Skeletal muscle tissue (tissue), 4 donors: ENCODE measurements around the gene WDR87. TPM values are rescaled to one million over a fixed set of nuclear protein-coding genes. Genes with fewer than 3 reads are reported as not detected.

Experiments used
- H3K27ac ChIP-seq: one replicate; pipeline ENCODE4 v1.7.0; 2013; ENCODE audit warnings: mild to moderate bottlenecking, low read depth, low read length, inconsistent platforms
- H3K27me3 ChIP-seq, 3 donors: one replicate each; pipeline ENCODE4 v1.7.0; 2013; ENCODE audit warnings: low read length in 3 of 3; ENCODE audit not compliant: control insufficient read depth in 3 of 3, insufficient read depth in 3 of 3
- H3K36me3 ChIP-seq, 3 donors: one replicate each; pipeline ENCODE4 v1.7.0; 2013; ENCODE audit warnings: low read length in 3 of 3; ENCODE audit not compliant: control insufficient read depth in 3 of 3, insufficient read depth in 3 of 3
- H3K4me1 ChIP-seq, 3 donors: one replicate each; pipeline ENCODE4 v1.7.0; 2013; ENCODE audit warnings: low read length in 3 of 3, mild to moderate bottlenecking in 3 of 3; ENCODE audit not compliant: control insufficient read depth in 3 of 3, insufficient read depth in 3 of 3
- H3K4me3 ChIP-seq, 3 donors: one replicate each; pipeline ENCODE4 v1.7.0; 2013; ENCODE audit warnings: low read length in 3 of 3
- H3K9ac ChIP-seq, 3 donors: one replicate each; pipeline ENCODE4 v1.7.0; 2013; ENCODE audit warnings: low read length in 3 of 3, mild to moderate bottlenecking in 3 of 3, moderate library complexity in 2 of 3, low read depth in 1 of 3
- H3K9me3 ChIP-seq, 3 donors: one replicate each; pipeline ENCODE4 v1.7.0; 2013; ENCODE audit warnings: low read length in 3 of 3; ENCODE audit not compliant: control insufficient read depth in 3 of 3
- total RNA-seq: library from RNA; depleted of rRNA; stranded (reverse); fragments of >200 nt; gene quantifications from one replicate; pipeline ENCODE4 v1.2.3, GENCODE V29; 2014
- donor health status: Osteomylitis.

WDR87 gene
- total RNA-seq, 1 donor from 2014 or later: not detected

DNA sequence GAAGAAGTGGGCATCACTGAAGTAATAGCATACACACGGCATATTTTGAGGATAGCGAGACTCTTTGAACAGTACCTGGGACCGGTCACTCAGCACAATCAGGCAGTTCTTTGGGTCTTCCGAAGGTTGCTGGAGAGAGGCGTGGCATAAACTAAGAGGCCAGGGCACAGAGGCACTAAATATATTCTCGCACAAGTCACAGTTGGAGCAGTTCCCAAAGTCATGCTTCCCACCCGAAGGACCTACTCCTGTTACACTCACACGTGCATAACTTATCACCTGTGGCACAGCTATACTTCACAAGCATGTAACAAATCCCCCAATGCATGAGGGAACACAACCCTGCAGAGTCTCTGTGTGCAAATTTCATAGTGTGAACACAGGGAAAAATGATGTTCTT is 10.2 kb downstream of the WDR87 start:
- Histone ChIP-seq H3K9me3 (no peaks in the 10 kb centered on the region), H3K27me3 (peaks cover 0 to 6% (median 5%) of the 10 kb centered on the region in 3 donors), H3K4me1 (peaks cover 0 to 9% (median 0%) of the 10 kb centered on the region in 3 donors), H3K36me3 (no peaks in the 10 kb centered on the region), H3K9ac (no peak overlapping the region), H3K27ac (no peak overlapping the region), H3K4me3 (no peak overlapping the region)

DNA sequence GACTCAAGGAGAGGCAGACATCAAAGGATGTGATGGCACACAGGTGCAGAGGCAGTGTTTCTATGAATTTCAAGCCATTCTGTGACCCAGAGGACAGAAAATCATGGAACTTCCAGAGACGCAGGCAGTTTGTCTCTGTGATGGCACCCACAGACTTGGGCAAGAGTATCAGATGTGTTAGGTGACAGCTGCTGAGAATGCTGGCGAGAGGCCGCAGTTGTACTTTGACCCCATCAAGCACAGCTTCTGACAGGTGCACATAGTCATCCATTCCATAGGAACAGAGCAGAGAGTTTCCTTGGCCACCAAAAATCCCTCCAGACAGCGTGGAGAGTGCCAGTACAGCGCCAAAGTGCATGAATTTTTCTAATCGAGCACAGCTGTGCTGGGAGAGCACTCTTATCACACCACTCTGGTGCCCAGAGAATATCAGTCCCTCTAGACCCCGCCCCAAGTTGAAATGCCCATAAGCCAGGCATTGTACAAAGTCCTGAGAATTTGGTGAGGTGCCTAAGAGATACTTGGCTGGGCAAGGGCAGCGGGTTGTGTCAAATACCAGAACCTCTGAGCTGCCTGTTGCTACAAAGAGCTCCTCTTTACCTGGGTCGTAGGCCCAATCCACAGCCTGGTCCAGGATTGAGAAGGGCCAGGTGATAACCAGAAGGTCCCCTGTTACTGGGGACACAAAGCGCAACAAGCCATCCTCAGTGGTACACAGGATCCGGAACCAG is 12.4 kb downstream of the WDR87 start:
- H3K9me3 ChIP-seq: no peaks in the 10 kb centered on the region
- no peak overlapping the region for H3K9ac ChIP-seq
- no peaks in the 10 kb centered on the region for H3K36me3 ChIP-seq
- no peak overlapping the region for H3K27ac ChIP-seq
- H3K4me3 ChIP-seq: no peak overlapping the region
- H3K4me1 ChIP-seq: peaks cover 0 to 9% (median 0%) of the 10 kb centered on the region in 3 donors
- H3K27me3 ChIP-seq: peaks cover 0 to 9% (median 6%) of the 10 kb centered on the region in 3 donors

DNA sequence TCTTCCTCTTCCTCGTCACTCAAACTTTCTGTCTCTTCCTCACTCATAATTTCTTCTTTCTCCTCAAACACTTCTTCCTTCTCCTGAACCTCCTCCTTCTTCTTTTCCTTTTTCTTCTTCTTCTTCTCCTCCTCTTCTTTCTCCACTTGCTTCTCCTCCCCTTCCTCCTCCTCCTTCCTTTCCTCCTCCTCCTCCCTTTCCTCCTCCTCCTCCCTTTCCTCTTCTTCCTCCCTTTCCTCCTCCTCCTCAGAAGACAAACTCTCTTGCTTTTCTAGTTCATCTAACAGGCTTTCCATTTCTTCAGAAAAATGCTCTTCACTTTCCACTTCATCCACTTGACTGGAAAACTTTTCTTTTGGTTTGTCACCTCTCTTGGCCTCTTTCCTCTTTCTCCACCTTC is 19.8 kb downstream of the WDR87 start:
- H3K4me1 ChIP-seq: no peaks in the 10 kb centered on the region
- H3K27me3 ChIP-seq: peaks cover 0 to 6% (median 3%) of the 10 kb centered on the region in 3 donors
- no peak overlapping the region for H3K27ac ChIP-seq
- H3K36me3 ChIP-seq: no peaks in the 10 kb centered on the region
- H3K9me3 ChIP-seq: peaks cover 0 to 4% (median 3%) of the 10 kb centered on the region in 3 donors
- H3K9ac ChIP-seq: no peak overlapping the region
- H3K4me3 ChIP-seq: no peak overlapping the region

DNA sequence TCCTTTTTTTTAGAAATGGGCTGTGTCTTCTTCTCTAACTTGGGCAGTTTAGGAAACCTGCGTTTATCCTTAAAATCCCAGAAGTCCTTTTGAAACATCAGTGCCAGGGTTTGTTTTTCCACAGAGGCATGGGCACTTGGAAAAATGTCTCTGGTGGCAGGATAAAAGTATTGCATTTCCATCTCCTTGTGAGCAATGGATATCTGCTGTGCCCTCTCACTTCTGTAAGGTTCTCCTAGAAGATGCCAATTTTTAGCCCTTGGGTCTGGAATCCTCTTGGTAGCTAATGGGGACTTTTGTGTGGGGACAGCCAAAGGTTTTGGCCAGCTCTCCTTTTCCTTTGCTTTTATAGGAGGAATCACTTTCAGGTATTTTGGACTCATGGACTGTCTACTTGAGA is 21.0 kb downstream of the WDR87 start:
- H3K9ac ChIP-seq: no peak overlapping the region
- H3K9me3 ChIP-seq: peaks cover 0 to 4% (median 3%) of the 10 kb centered on the region in 3 donors

DNA sequence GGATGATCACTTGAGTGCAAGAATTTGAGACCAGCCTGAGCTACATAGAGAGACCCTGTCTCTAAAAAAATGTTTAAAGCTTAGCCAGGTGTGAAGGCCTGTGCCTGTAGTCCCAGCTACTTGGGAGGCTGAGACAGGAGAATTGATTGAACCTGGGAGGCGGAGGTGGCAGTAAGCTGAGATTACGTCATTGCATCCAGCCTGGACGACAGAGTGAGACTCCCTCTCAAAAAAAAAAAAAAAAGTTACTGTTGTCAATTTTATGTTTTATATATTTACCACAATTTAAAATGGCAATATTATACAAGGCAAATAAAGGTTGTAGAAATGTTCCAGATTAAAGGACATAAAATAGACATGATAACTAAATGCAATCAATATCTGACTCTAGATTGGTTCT is 29.2 kb downstream of the WDR87 start:
- no peaks in the 10 kb centered on the region for H3K27me3 ChIP-seq
- H3K9me3 ChIP-seq: peaks cover 0 to 3% (median 2%) of the 10 kb centered on the region in 3 donors
- no peak overlapping the region for H3K4me3 ChIP-seq
- no peaks in the 10 kb centered on the region for H3K4me1 ChIP-seq
- H3K27ac ChIP-seq: no peak overlapping the region
- H3K36me3 ChIP-seq: no peaks in the 10 kb centered on the region
- no peak overlapping the region for H3K9ac ChIP-seq

More for the DNA sequence above, 21.0 kb downstream of the WDR87 start:
- H3K4me3 ChIP-seq: no peak overlapping the region
- no peak overlapping the region for H3K27ac ChIP-seq
- H3K36me3 ChIP-seq: no peaks in the 10 kb centered on the region
- H3K4me1 ChIP-seq: no peaks in the 10 kb centered on the region
- H3K27me3 ChIP-seq: peaks cover 0 to 3% (median 0%) of the 10 kb centered on the region in 3 donors

DNA sequence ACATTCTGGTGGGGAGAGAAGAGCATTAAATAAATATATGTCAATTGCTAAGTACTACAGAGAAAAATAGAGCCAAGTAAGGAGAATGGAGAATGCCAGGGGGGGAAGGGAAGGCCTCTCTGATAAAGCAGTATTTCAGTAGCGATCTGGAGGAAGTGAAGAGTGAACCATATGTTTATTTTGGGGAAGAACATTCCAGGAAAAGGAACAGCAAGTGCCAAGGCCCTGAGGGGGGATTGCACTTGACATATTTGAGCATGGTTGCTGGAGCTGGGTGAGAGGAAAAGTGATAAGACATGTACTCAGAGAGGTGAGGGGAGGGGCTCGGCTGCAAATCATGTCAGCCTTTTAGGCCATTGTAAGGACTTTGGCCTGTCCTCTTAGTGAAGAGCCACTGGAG is 30.4 kb downstream of the WDR87 start:
- Histone ChIP-seq H3K4me1 (no peaks in the 10 kb centered on the region), H3K27me3 (no peaks in the 10 kb centered on the region)

DNA sequence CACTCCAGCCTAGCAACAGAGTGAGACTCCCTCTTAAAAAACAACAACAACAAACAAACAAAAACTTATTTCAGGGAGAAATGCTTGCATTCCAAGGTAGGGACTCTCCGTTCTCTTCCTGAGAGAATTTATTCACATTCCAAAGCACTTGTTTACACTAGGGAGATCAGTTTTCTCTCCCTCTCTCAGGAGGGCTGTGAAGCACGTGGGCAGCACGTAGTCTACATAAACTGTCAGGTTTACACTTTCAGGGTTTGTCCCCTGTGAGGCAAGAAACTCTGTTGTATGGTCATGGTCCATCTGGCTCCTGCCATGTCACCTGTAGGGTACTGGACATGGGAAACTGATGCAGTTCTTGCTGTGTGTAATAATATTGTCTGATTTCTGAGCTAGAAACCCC is 31.6 kb downstream of the WDR87 start:
- Histone ChIP-seq H3K27ac (no peak overlapping the region), H3K36me3 (no peaks in the 10 kb centered on the region), H3K9me3 (no peaks in the 10 kb centered on the region), H3K4me1 (no peaks in the 10 kb centered on the region), H3K9ac (no peak overlapping the region), H3K27me3 (no peaks in the 10 kb centered on the region), H3K4me3 (no peak overlapping the region)

More for the DNA sequence above, 30.4 kb downstream of the WDR87 start:
- Histone ChIP-seq H3K27ac (no peak overlapping the region), H3K36me3 (no peaks in the 10 kb centered on the region), H3K9ac (no peak overlapping the region), H3K9me3 (no peaks in the 10 kb centered on the region), H3K4me3 (no peak overlapping the region)

DNA sequence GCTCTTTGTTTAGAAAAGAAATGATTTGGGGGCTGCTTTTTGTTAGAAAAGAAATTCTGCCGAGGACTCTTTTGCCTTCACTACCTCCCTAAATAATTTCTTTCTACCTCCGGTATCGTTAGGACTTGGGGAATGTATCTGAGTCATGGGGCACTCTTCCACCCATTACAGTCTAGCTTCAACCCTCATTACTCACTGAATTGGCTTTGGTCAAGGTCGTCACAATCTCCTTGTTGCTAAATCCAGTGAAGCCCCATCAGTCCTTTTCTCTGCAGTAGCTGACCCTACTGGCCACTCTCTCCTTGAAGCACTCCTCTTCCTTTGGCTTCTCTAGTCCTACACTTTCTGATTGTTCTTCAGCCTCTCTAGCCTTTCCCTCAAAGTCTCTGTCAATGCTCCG is 34.0 kb downstream of the WDR87 start:
- no peaks in the 10 kb centered on the region for H3K36me3 ChIP-seq
- H3K27ac ChIP-seq: no peak overlapping the region
- H3K27me3 ChIP-seq: no peaks in the 10 kb centered on the region
- no peaks in the 10 kb centered on the region for H3K4me1 ChIP-seq
- H3K9me3 ChIP-seq: no peaks in the 10 kb centered on the region
- no peak overlapping the region for H3K9ac ChIP-seq
- no peak overlapping the region for H3K4me3 ChIP-seq

DNA sequence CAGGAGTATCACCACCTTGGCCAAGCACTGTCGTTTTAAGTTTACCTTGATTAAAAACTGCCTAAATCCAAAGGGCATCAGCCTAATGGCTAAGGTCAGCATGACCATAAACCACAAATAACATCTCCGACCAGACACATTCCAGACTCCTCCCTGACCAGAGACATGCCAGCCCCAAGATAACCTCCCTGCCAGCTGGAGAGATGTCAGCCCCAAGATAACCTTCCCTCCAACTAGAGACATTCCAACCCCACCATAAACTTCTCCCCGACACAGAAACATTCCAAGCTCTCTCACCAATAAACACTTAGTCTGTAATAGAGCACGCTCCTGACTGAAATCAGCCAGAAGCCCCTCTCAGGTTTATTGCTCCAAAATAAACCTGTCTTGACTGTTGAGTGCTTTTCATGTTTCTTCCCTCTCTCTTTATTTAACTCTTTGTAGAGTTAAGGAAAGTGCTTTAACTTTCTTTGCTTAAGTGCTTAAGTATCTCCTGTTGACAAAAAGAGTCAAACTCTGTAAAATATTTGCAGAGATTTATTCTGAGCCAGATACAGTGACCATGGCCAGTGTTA is 36.5 kb downstream of the WDR87 start:
- no peak overlapping the region for H3K27ac ChIP-seq
- no peaks in the 10 kb centered on the region for H3K4me1 ChIP-seq
- H3K9me3 ChIP-seq: no peaks in the 10 kb centered on the region
- H3K4me3 ChIP-seq: no peak overlapping the region
- no peaks in the 10 kb centered on the region for H3K36me3 ChIP-seq
- no peaks in the 10 kb centered on the region for H3K27me3 ChIP-seq
- H3K9ac ChIP-seq: no peak overlapping the region

DNA sequence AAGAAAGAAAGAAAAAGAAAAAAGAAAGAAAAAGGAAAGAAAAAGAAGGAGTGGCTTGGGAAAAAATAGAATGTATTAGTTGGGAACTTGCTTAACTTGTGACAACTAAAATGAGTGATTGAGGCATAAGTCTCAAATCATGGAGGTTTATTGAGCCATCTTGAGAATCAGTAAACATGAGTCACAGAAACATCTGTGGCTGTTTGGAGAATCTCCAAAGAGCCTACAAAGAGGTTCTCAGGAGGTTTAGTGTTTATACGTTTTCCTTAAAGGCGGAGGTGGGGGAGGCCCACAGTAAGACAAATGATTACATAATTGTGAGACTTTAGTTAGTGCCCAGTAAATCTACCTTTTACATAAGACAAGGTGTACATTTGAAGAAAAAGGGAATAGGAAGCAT is 38.6 kb downstream of the WDR87 start:
- no peak overlapping the region for H3K27ac ChIP-seq
- H3K4me1 ChIP-seq: no peaks in the 10 kb centered on the region
- no peaks in the 10 kb centered on the region for H3K36me3 ChIP-seq
- H3K9me3 ChIP-seq: no peaks in the 10 kb centered on the region
- H3K4me3 ChIP-seq: no peak overlapping the region
- no peaks in the 10 kb centered on the region for H3K27me3 ChIP-seq
- no peak overlapping the region for H3K9ac ChIP-seq
